Activated T-helper 17 cell treated with anti-CD3 and anti-CD28 coated beads, Interleukin-2, amount 50 U/mL, for 72 hours (primary cell): ENCODE measurements around the gene TSNAX. TPM values are rescaled to one million over a fixed set of nuclear protein-coding genes. Genes with fewer than 3 reads are reported as not detected.
"Not testable (repeated sequence)": the region's sequence is repeated elsewhere in the genome, so short reads cannot be mapped to it uniquely, and the experiment has no call there.

Experiments
- ATAC-seq: fragments of 150-1000 bp; cut with Tn5 transposase; replicated peaks from 2 replicates; pipeline ENCODE4 v1.10.0; 2021; ENCODE audit warnings: mild to moderate bottlenecking, moderate library complexity
- H3K27ac Mint-ChIP-seq: one replicate; pipeline ENCODE4 v1.8.0; 2022; ENCODE audit warnings: mixed read lengths
- H3K27me3 Mint-ChIP-seq: one replicate; pipeline ENCODE4 v1.8.0; 2022; ENCODE audit warnings: mixed read lengths
- H3K36me3 Mint-ChIP-seq: one replicate; pipeline ENCODE4 v1.8.0; 2022; ENCODE audit warnings: low read depth, mild to moderate bottlenecking, mixed read lengths
- H3K4me1 Mint-ChIP-seq: one replicate; pipeline ENCODE4 v1.8.0; 2022; ENCODE audit warnings: mixed read lengths
- H3K4me3 Mint-ChIP-seq: one replicate; pipeline ENCODE4 v1.8.0; 2022; ENCODE audit warnings: mild to moderate bottlenecking, mixed read lengths
- H3K9me3 Mint-ChIP-seq: one replicate; pipeline ENCODE4 v1.8.0; 2022; ENCODE audit warnings: mixed read lengths
- total RNA-seq, 2 donors: library from RNA; stranded (reverse); gene quantifications; one replicate each; pipeline ENCODE4 v1.2.3, GENCODE V29; 2022

TSNAX gene
- total RNA-seq: 10 to 100 TPM; 34.5 to 35.3 TPM

GRCh38 chr1:231528172-231529029 lies at the start of gene TSNAX:
Gene TSNAX (plus strand): TSS chr1:231528669. CDS start chr1:231528811, 142 bp downstream.
- H3K36me3 Mint-ChIP-seq: peaks cover 52% of the 10 kb centered on the region
- peak; percentile 95 for ATAC-seq
- H3K27me3 Mint-ChIP-seq: no peaks in the 10 kb centered on the region
- H3K27ac Mint-ChIP-seq: peak within 1 kb of the TSS; percentile 98
- peaks cover 27% of the 10 kb centered on the region for H3K4me1 Mint-ChIP-seq
- H3K4me3 Mint-ChIP-seq: peak within 1 kb of the TSS; percentile 97
- H3K9me3 Mint-ChIP-seq: no peaks in the 10 kb centered on the region

GRCh38 chr1:231478811-231479210 lies 49.7 kb upstream of the TSNAX start:
- Mint-ChIP-seq H3K4me1 (no peaks in the 10 kb centered on the region), H3K27me3 (peaks cover 21% of the 10 kb centered on the region), H3K36me3 (no peaks in the 10 kb centered on the region), H3K9me3 (no peaks in the 10 kb centered on the region), H3K27ac (no peak overlapping the region), H3K4me3 (no peak overlapping the region)
- ATAC-seq: no peak

GRCh38 chr1:231480008-231480407 lies 48.5 kb upstream of the TSNAX start:
- Mint-ChIP-seq H3K4me3 (no peak overlapping the region), H3K9me3 (no peaks in the 10 kb centered on the region), H3K27me3 (peaks cover 21% of the 10 kb centered on the region), H3K27ac (no peak overlapping the region), H3K36me3 (no peaks in the 10 kb centered on the region), H3K4me1 (no peaks in the 10 kb centered on the region)
- ATAC-seq: no peak

- Mint-ChIP-seq H3K36me3 (no peaks in the 10 kb centered on the region), H3K27ac (no peak overlapping the region)
Observed at GRCh38 chr1:231481289-231481688, 47.2 kb upstream of the TSNAX start.

GRCh38 chr1:231485029-231485784 lies 43.3 kb upstream of the TSNAX start:
- Mint-ChIP-seq H3K27ac (no peak overlapping the region), H3K27me3 (peaks cover 16% of the 10 kb centered on the region), H3K4me3 (no peak overlapping the region), H3K4me1 (no peaks in the 10 kb centered on the region), H3K36me3 (no peaks in the 10 kb centered on the region), H3K9me3 (no peaks in the 10 kb centered on the region)
- ATAC-seq: no peak

More at GRCh38 chr1:231481289-231481688, 47.2 kb upstream of the TSNAX start:
- Mint-ChIP-seq H3K9me3 (no peaks in the 10 kb centered on the region), H3K4me3 (no peak overlapping the region), H3K4me1 (no peaks in the 10 kb centered on the region), H3K27me3 (peaks cover 23% of the 10 kb centered on the region)
- ATAC-seq: no peak

- no peak for ATAC-seq
- no peaks in the 10 kb centered on the region for H3K4me1 Mint-ChIP-seq
- H3K36me3 Mint-ChIP-seq: no peaks in the 10 kb centered on the region
- no peaks in the 10 kb centered on the region for H3K9me3 Mint-ChIP-seq
- H3K4me3 Mint-ChIP-seq: no peak overlapping the region
- peaks cover 9% of the 10 kb centered on the region for H3K27me3 Mint-ChIP-seq
- H3K27ac Mint-ChIP-seq: no peak overlapping the region
Observed at GRCh38 chr1:231487019-231487418, 41.5 kb upstream of the TSNAX start.

- Mint-ChIP-seq H3K4me1 (no peaks in the 10 kb centered on the region), H3K27ac (no peak overlapping the region), H3K4me3 (no peak overlapping the region), H3K9me3 (no peaks in the 10 kb centered on the region), H3K27me3 (peaks cover 9% of the 10 kb centered on the region), H3K36me3 (no peaks in the 10 kb centered on the region)
- no peak for ATAC-seq
Observed at GRCh38 chr1:231487910-231488309, 40.6 kb upstream of the TSNAX start.

- peak overlapping the region; percentile 32 for H3K4me3 Mint-ChIP-seq
- peak overlapping the region; percentile 6 for H3K27ac Mint-ChIP-seq
- H3K4me1 Mint-ChIP-seq: peaks cover 5% of the 10 kb centered on the region
- peak; percentile 53 for ATAC-seq
- peaks cover 4% of the 10 kb centered on the region for H3K27me3 Mint-ChIP-seq
- no peaks in the 10 kb centered on the region for H3K36me3 Mint-ChIP-seq
- H3K9me3 Mint-ChIP-seq: peaks cover 6% of the 10 kb centered on the region
Observed at GRCh38 chr1:231493421-231494185, 34.9 kb upstream of the TSNAX start.

GRCh38 chr1:231494439-231495110 lies 33.9 kb upstream of the TSNAX start:
- Mint-ChIP-seq H3K27me3 (peaks cover 4% of the 10 kb centered on the region), H3K27ac (no peak overlapping the region), H3K4me1 (peaks cover 5% of the 10 kb centered on the region), H3K4me3 (no peak overlapping the region), H3K36me3 (no peaks in the 10 kb centered on the region), H3K9me3 (peaks cover 6% of the 10 kb centered on the region)
- ATAC-seq: no peak

GRCh38 chr1:231497629-231498152 lies 30.8 kb upstream of the TSNAX start:
- no peak overlapping the region for H3K4me3 Mint-ChIP-seq
- H3K27me3 Mint-ChIP-seq: peaks cover 4% of the 10 kb centered on the region
- H3K9me3 Mint-ChIP-seq: peaks cover 9% of the 10 kb centered on the region
- H3K27ac Mint-ChIP-seq: no peak overlapping the region
- H3K36me3 Mint-ChIP-seq: no peaks in the 10 kb centered on the region
- ATAC-seq: no peak
- peaks cover 5% of the 10 kb centered on the region for H3K4me1 Mint-ChIP-seq

GRCh38 chr1:231499148-231499763 lies 29.2 kb upstream of the TSNAX start:
- H3K36me3 Mint-ChIP-seq: no peaks in the 10 kb centered on the region
- H3K27ac Mint-ChIP-seq: no peak overlapping the region
- no peak overlapping the region for H3K4me3 Mint-ChIP-seq

GRCh38 chr1:231500666-231501065 lies 27.8 kb upstream of the TSNAX start:
- Mint-ChIP-seq H3K27ac (no peak overlapping the region), H3K9me3 (peaks cover 9% of the 10 kb centered on the region), H3K4me3 (no peak overlapping the region), H3K36me3 (no peaks in the 10 kb centered on the region), H3K27me3 (peaks cover 3% of the 10 kb centered on the region), H3K4me1 (no peaks in the 10 kb centered on the region)
- no peak for ATAC-seq

More at GRCh38 chr1:231499148-231499763, 29.2 kb upstream of the TSNAX start:
- Mint-ChIP-seq H3K9me3 (peaks cover 9% of the 10 kb centered on the region), H3K4me1 (no peaks in the 10 kb centered on the region), H3K27me3 (peaks cover 4% of the 10 kb centered on the region)
- ATAC-seq: no peak

- H3K4me3 Mint-ChIP-seq, H3K27me3 Mint-ChIP-seq, H3K4me1 Mint-ChIP-seq, H3K9me3 Mint-ChIP-seq, H3K27ac Mint-ChIP-seq, ATAC-seq, H3K36me3 Mint-ChIP-seq: not testable (repeated sequence)
Observed at GRCh38 chr1:231503168-231503567, 25.3 kb upstream of the TSNAX start.
